B cell (primary cell): ENCODE data around the gene UGT2A2. TPM values are rescaled to one million over a fixed set of nuclear protein-coding genes. Genes with fewer than 3 reads are reported as not detected.

Source experiments
- ATAC-seq: fragments of 200-7000 bp; cut with Tn5 transposase; one replicate; pipeline ENCODE4 v1.10.0; 2021; ENCODE audit warnings: low read depth, mild to moderate bottlenecking, moderate number of reproducible peaks, moderate library complexity
- CTCF ChIA-PET: fragments of 350-600 bp; sonication (Branson Sonifier 250); formaldehyde crosslinking; loops from one replicate; lab custom pipeline; 2021; ENCODE audit warnings: antibody characterized with exemption, inconsistent platforms; lab: Charles Lee
- POLR2A ChIA-PET: fragments of 350-600 bp; sonication (Branson Sonifier 250); formaldehyde crosslinking; loops from one replicate; lab custom pipeline; 2021; ENCODE audit warnings: antibody characterized with exemption; lab: Charles Lee
- DNase-seq: peaks from one replicate; pipeline ENCODE4 v3.0.0; 2013
- H2AFZ ChIP-seq: 2 replicates; pipeline ENCODE4 v1.6.1; 2012; ENCODE audit warnings: mild to moderate bottlenecking, low read depth, low read length; ENCODE audit not compliant: insufficient read depth, poor library complexity, severe bottlenecking
- H3K27ac ChIP-seq, 2 donors: 1 replicate in 1 of 2; 2 replicates in 1 of 2; pipeline ENCODE4 v1.5.1; 2012 to 2013; ENCODE audit warnings: low read length in 2 of 2, mild to moderate bottlenecking in 2 of 2, moderate library complexity in 1 of 2
- H3K27me3 ChIP-seq, 4 experiments: fragments of 200-600 bp in 1 of 4; sonication (generic) in 1 of 4; replicated peaks in 1 of 4; 1 replicate in 2 of 4; 2 replicates in 2 of 4; pipeline versions ENCODE4 v1.6.1 to v1.7.0; 2013 to 2016; ENCODE audit warnings: low read length in 3 of 4, mild to moderate bottlenecking in 2 of 4, mixed read lengths in 1 of 4, moderate library complexity in 1 of 4; ENCODE audit not compliant: insufficient read depth in 4 of 4, control insufficient read depth in 3 of 4; ENCODE audit errors: control extremely low read depth in 1 of 4
- H3K36me3 ChIP-seq, 2 experiments: replicated peaks in 1 of 2; 1 replicate in 1 of 2; 2 replicates in 1 of 2; pipeline versions ENCODE4 v1.6.1 to v1.7.1; 2013; ENCODE audit warnings: low read length in 1 of 2; ENCODE audit not compliant: insufficient read depth in 2 of 2, control insufficient read depth in 1 of 2; ENCODE audit errors: control extremely low read depth in 1 of 2, extremely low read depth in 1 of 2
- H3K4me1 ChIP-seq, 2 donors: fragments of 200-600 bp in 1 of 2; sonication (generic) in 1 of 2; 1 replicate in 1 of 2; 2 replicates in 1 of 2; pipeline versions ENCODE4 v1.5.1 to v1.6.1; 2013 to 2017; ENCODE audit warnings: low read length in 2 of 2; ENCODE audit not compliant: control insufficient read depth in 2 of 2, insufficient read depth in 2 of 2
- H3K4me2 ChIP-seq: replicated peaks from 2 replicates; pipeline ENCODE3; 2012; ENCODE audit warnings: mild to moderate bottlenecking, low read depth, low read length; ENCODE audit not compliant: poor library complexity, severe bottlenecking
- H3K4me3 ChIP-seq, 5 experiments: fragments of 200-600 bp in 1 of 5; sonication (generic) in 1 of 5; 1 replicate in 3 of 5; 2 replicates in 2 of 5; pipeline versions ENCODE4 v1.5.1 to v1.7.0; 2011 to 2016; ENCODE audit warnings: low read length in 4 of 5, mild to moderate bottlenecking in 4 of 5, low read depth in 2 of 5, control low read depth in 1 of 5, moderate library complexity in 1 of 5; ENCODE audit not compliant: insufficient read depth in 1 of 5; ENCODE audit errors: control extremely low read depth in 1 of 5, extremely low read depth in 1 of 5
- H3K79me2 ChIP-seq: fragments of 200-600 bp; sonication (generic); one replicate; pipeline ENCODE4 v1.6.0; 2016; ENCODE audit warnings: low read length; ENCODE audit not compliant: control insufficient read depth, insufficient read depth
- H3K9ac ChIP-seq: fragments of 200-600 bp; sonication (generic); 2 replicates; pipeline ENCODE4 v1.6.1; 2017; ENCODE audit warnings: mild to moderate bottlenecking, low read length, moderate library complexity
- H3K9me3 ChIP-seq, 3 donors: one replicate each; pipeline versions ENCODE4 v1.6.1 to v1.7.1; 2013; ENCODE audit warnings: low read length in 2 of 3; ENCODE audit not compliant: control insufficient read depth in 2 of 3, insufficient read depth in 1 of 3; ENCODE audit errors: control extremely low read depth in 1 of 3
- H4K20me1 ChIP-seq: 2 replicates; pipeline ENCODE4 v1.6.0; 2012; ENCODE audit warnings: mild to moderate bottlenecking, low read length; ENCODE audit not compliant: insufficient read depth, control insufficient read depth, poor library complexity, severe bottlenecking
- H3K27ac Mint-ChIP-seq: one replicate; pipeline ENCODE4 v1.8.0; 2021; ENCODE audit warnings: mixed read lengths
- H3K27me3 Mint-ChIP-seq: one replicate; pipeline ENCODE4 v1.8.0; 2021; ENCODE audit warnings: mixed read lengths
- H3K4me1 Mint-ChIP-seq: one replicate; pipeline ENCODE4 v1.8.0; 2021; ENCODE audit warnings: mixed read lengths
- H3K4me3 Mint-ChIP-seq: one replicate; pipeline ENCODE4 v1.8.0; 2021; ENCODE audit warnings: mixed read lengths
- H3K9me3 Mint-ChIP-seq: one replicate; pipeline ENCODE4 v1.8.0; 2022; ENCODE audit warnings: mixed read lengths; ENCODE audit not compliant: insufficient read depth
- CTCF ChIP-seq: fragments of 200-600 bp; IDR thresholded peaks from one replicate; pipeline ENCODE4 v1.8.0; 2022; ENCODE audit warnings: antibody characterized with exemption, mild to moderate bottlenecking
- EZH2 ChIP-seq: IDR thresholded peaks from 2 replicates; pipeline ENCODE4 v1.6.1; 2012; ENCODE audit warnings: borderline replicate concordance, low read depth, mild to moderate bottlenecking, moderate library complexity, low read length; ENCODE audit not compliant: insufficient read depth, poor library complexity, severe bottlenecking
- WGBS: methylation state at CpG from one replicate; pipeline ENCODE4 v1.1.5; 2013; ENCODE audit warnings: missing lambda C conversion rate; ENCODE audit not compliant: insufficient coverage; 5-methylcytosine and 5-hydroxymethylcytosine counted together
- intact Hi-C: fragments of 100-400 bp; cut with micrococcal nuclease; formaldehyde crosslinking; loops from one replicate; pipeline ENCODE4 v1.10.0; 2022
- polyA plus RNA-seq: library from polyadenylated mRNA; depleted of rRNA; stranded (reverse); fragments of >200 nt; gene quantifications from 2 replicates; pipeline ENCODE4 v1.2.3, GENCODE V29; 2012
- total RNA-seq, 2 donors: library from RNA; stranded (reverse); fragments of 120-200 nt in 1 of 2; gene quantifications; 1 replicate in 1 of 2; 2 replicates in 1 of 2; pipeline versions ENCODE4 v1.2.3 to v1.2.4, GENCODE V29; 2013 to 2022

UGT2A2 gene
- total and polyA plus RNA-seq, 2 donors (not counting 1 experiment from before 2014, with no cell fraction given) = not detected

GRCh38 chr4:69589884-69590283, 49.6 kb downstream of the UGT2A2 start:
- no peaks in the 10 kb centered on the region for H3K4me1 Mint-ChIP-seq
- Histone ChIP-seq H2AFZ (no peak overlapping the region), H3K4me3 (no peak overlapping the region), H3K9me3 (no peaks in the 10 kb centered on the region), H3K27me3 (no peaks in the 10 kb centered on the region), H3K4me2 (no peak overlapping the region), H4K20me1 (no peaks in the 10 kb centered on the region), H3K9ac (no peak overlapping the region), H3K27ac (no peak overlapping the region), H3K4me1 (no peaks in the 10 kb centered on the region), H3K36me3 (no peaks in the 10 kb centered on the region), H3K79me2 (no peaks in the 10 kb centered on the region)
- TF ChIP-seq EZH2 (no peak), CTCF (no peak)
- DNase-seq (no peak), ATAC-seq (no peak)
- H3K4me3 Mint-ChIP-seq = no peak overlapping the region
- WGBS = no CpG with 5 or more reads among the region's 1 CpG
- H3K27me3 Mint-ChIP-seq = no peaks in the 10 kb centered on the region
- H3K9me3 Mint-ChIP-seq = no peaks in the 10 kb centered on the region
- intact Hi-C loops = no loop called here
- ChIA-PET CTCF (no interaction called here), POLR2A (no interaction called here)
- H3K27ac Mint-ChIP-seq = no peak overlapping the region

GRCh38 chr4:69584135-69584534, 55.3 kb downstream of the UGT2A2 start:
- DNase-seq (no peak), ATAC-seq (no peak)
- no peak overlapping the region for H3K4me3 ChIP-seq
- peaks cover 0 to 3% (median 0%) of the 10 kb centered on the region in 3 donors for H3K9me3 ChIP-seq
- 100% methylated on average over 1 of the region's 5 CpGs for WGBS
- no peaks in the 10 kb centered on the region for H3K4me1 ChIP-seq
- CTCF ChIA-PET = no interaction called here
- H3K27me3 Mint-ChIP-seq = no peaks in the 10 kb centered on the region
- POLR2A ChIA-PET = no interaction called here
- H3K36me3 ChIP-seq = no peaks in the 10 kb centered on the region
- no peak overlapping the region for H3K4me3 Mint-ChIP-seq
- TF ChIP-seq EZH2 = no peak
- TF ChIP-seq CTCF = no peak
- H3K4me1 Mint-ChIP-seq = no peaks in the 10 kb centered on the region
- H3K9ac ChIP-seq = no peak overlapping the region
- H3K79me2 ChIP-seq = no peaks in the 10 kb centered on the region
- no peaks in the 10 kb centered on the region for H4K20me1 ChIP-seq
- no peaks in the 10 kb centered on the region for H3K27me3 ChIP-seq
- no peak overlapping the region for H3K27ac ChIP-seq
- no peak overlapping the region for H2AFZ ChIP-seq
- H3K4me2 ChIP-seq = no peak overlapping the region
- intact Hi-C loops = no loop called here
- H3K9me3 Mint-ChIP-seq = no peaks in the 10 kb centered on the region
- no peak overlapping the region for H3K27ac Mint-ChIP-seq
